Activated CD4-positive, alpha-beta T cell treated with anti-CD3 and anti-CD28 coated beads, Interleukin-2, amount 50 U/mL, for 48 hours (primary cell): Measurements from ENCODE around the gene ANKRD24.
"Not testable (repeated sequence)": the region's sequence is repeated elsewhere in the genome, so short reads cannot be mapped to it uniquely, and the experiment has no call there.

Experiments
- DNase-seq, 2 experiments: peaks; one replicate each; pipeline ENCODE4 v3.0.0-alpha.2; 2020

The ANKRD24 gene

DNA sequence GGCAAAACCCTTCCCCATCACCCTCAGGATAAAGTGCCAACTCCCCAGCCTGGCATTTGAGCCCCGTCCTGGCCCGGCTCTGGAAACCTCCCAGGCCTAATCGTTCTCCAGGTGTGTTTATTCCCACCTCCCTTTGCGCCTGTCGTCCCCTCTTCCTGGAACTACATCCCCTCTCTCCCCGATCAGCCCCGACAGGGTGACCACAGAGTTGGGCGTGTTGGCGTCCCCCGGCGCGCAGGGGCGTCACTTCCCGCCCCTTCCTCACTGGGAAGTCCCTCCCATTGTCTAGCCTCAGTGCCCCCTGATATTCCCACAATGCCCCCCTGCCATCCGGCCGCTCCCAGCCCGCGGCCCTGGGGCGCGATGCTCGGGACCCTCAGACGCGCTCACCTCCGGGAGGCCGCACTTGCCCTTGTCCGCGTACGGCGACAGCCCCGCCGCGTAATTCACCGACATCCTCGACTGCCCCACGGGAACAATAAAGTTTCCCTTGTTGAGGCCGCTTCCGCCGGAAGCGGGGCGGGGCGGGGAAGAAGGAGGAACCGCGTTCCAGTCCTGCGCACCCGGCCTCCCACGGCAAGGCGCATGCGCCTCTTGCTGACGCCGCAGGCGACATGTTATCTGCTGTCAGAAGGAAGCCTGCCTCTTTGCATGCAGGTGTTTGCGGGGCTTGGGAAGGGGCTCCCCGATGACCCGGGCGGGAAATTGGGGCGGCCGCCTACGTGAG lies at the start of gene ANKRD24, which contains the start of gene SIRT6:
Gene ANKRD24 (plus strand): TSS at position 606 of the 727 bp plus-strand sequence. CDS start 3,737 bp downstream, outside the sequence.
Gene SIRT6 (minus strand): TSS at position 480 of the 727 bp plus-strand sequence. CDS start 24 bp downstream, at position 456.
- DNase-seq = peak; percentile 96 to 97

DNA sequence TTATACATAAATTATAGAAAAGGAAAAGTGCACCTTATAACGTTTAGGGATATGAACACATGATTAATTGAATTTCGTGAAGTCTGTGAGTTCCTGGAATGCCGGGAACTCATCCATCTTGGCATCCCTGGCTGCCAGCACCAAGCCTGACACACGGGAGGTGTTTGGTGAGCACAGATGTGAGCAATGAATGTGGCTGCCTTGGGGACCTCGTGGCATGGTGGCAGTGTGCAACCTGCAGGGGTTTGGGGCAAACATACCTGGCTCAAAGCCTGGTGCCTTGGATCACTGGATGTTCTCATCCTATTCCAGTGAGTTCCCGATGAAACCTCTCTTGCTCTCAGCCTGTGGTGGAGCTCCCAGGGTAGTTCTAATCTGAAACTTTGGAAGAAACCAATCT lies 48.1 kb upstream of the ANKRD24 start:
- no peak for DNase-seq

GRCh38 chr19:4135386-4135785 lies 47.1 kb upstream of the ANKRD24 start:
- not testable (repeated sequence) for DNase-seq

DNA sequence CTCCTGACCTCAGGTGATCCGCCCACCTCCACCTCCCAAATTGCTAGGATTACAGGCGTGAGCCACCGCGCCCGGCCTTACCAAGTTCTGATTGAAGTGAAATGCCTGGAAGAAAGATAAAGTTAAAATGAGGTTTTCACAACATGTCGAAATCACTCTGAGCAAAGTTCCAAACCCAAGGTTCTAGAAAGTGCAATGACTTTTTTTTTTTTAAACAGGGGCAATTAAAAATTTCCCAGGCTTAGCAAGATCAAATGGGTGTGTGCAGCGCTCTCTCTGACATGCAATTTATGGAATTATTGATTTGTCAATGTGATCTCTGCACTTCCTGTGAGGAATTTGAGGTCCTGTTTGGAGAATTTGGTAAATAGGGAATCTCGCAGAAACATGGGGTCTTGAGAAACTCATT lies 45.8 kb upstream of the ANKRD24 start:
- DNase-seq = no peak

DNA sequence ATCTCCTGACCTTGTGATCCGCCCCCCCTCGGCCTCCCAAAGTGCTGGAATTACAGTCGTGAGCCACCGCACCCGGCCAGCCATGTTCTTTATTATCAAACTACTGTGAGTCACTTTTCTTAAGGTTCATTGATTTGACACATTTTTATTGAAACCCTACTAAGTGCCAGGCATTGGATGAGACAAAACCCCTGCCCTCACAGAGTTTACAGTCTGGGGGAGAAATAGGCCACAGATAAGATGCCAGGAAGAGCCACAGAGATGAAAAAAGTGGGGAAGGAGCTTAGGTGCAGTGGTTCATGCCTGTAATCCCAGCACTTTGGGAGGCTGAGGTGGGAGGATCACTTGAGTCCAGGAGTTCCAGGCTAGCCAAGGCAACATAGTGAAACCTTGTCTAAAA lies 44.0 kb upstream of the ANKRD24 start:
- DNase-seq = no peak

GRCh38 chr19:4139614-4140236 lies 42.8 kb upstream of the ANKRD24 start:
- peak; percentile 97 for DNase-seq

GRCh38 chr19:4140237-4140711 lies 42.2 kb upstream of the ANKRD24 start:
- DNase-seq = peak; percentile 16 to 32

DNA sequence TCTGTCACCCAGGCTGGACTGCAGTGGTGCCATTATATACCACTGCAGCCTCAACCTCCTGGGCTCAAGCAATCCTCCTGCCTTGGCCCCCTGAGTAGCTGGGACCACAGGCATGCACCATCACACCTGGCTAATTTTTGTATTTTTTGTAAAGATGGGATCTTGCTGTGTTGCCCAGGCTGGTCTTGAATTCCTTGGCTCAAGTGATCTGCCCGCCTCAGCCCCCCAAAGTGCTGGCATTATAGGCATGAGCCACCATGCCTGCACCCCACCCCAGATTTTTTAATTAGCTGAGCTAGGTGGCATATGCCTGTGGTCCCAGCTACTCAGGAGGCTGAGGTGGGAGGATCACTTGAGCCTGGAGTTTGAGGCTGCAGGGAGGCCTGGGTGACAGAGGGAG lies 39.6 kb upstream of the ANKRD24 start:
- not testable (repeated sequence) for DNase-seq

DNA sequence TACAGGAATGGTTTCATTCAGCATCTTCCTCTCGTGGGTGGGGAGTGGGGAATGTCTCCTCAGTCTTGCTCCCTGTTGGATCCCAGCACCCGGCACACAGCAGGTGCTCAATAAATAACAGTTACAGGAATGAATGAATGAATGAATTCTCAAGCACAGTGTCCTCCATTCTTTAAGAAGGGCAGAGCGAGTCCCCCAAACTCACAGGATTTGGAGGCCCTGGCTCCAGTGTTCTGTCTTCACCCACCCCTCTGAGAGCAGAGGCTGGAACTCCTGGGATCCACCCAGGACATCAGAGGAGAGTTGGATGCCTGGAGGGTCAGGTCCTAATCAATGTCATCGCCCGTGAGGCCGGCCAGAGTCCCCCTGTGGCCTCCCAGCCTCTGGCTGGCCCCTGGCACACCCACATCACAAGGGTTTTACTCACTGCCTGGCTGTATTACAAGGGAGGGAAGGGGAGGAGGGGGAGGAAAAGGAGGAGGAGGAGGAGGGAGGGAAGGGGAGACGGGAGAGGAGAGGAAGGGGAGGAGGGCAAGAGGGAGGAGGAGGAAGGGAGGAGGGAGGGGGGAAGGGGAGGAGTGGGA lies 37.7 kb upstream of the ANKRD24 start:
- DNase-seq = no peak

GRCh38 chr19:4149518-4150288 lies 32.8 kb upstream of the ANKRD24 start:
- no peak for DNase-seq

DNA sequence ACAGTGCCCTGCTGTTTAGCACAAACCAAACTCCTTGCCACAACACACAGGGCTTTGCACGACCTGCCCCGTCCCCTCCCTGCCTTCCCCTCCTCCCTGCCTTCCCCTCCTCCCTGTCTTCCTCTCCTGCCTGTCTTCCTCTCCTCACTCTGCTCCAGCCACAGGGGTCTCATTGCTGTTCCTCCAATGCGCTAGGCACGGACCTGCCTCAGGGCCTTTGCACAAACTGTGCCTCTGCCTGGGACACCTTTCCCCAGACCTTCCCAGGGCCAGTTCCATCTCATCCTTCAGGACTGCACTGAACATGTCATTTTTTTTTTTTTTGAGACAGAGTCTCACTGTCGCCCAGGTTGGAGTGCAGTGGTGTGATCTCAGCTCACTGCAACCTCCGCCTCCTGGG lies 30.9 kb upstream of the ANKRD24 start:
- DNase-seq = no peak

GRCh38 chr19:4152241-4152998 lies 30.1 kb upstream of the ANKRD24 start:
- no peak for DNase-seq

DNA sequence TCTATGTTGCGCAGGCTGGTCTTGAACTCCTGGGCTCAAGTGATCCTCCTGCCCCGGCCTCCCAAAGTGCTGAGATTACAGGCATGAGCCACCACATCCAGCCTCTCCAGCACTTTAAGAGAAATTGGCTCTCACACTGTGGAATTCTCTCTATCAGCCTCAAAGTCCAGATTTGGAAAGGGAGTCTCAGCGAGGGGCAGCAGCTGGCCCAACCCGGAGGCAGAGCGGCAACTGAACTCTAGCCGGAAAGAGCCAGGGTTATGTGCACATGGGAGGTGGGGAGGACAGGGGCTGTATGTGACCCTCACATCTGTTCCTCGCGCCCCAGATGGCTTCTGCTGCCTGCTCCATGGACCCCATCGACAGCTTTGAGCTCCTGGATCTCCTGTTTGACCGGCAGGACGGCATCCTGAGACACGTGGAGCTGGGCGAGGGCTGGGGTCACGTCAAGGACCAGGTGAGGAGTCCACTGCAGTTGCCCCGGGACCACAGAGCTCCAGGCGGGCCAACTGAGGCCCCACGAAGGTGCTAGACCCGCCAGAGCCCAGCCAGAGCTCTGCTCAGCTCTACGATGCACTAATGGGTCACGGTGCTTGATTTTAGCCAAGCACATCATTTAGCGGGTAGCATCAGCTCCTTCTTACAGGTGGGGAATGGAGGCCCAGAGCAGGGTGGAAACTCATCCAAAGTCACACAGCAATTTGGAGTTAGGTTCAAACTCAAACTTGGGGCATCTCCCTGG lies 27.7 kb upstream of the ANKRD24 start:
- no peak for DNase-seq

- no peak for DNase-seq
Observed at GRCh38 chr19:4157164-4157563, 25.3 kb upstream of the ANKRD24 start.

DNA sequence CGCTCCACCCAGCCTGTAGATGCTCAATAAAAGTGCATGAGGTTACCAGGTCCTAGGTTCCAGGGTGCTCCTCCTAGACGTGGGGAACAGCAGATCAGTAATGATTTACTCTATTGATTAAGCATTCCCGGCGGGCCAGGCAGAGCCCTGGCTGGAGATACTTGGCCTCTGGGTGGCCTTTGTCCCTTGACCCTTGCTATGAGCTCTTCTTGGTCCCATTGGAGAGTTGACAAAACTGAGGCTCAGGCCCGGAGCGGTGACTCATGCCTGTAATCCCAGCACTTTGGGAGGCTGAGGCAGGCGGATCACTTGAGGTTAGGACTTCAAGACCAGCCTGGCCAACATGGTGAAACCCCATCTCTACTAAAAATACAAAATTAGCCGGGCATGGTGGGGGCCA lies 24.5 kb upstream of the ANKRD24 start:
- not testable (repeated sequence) for DNase-seq

- DNase-seq = no peak
Observed at GRCh38 chr19:4161415-4162077, 20.9 kb upstream of the ANKRD24 start.

DNA sequence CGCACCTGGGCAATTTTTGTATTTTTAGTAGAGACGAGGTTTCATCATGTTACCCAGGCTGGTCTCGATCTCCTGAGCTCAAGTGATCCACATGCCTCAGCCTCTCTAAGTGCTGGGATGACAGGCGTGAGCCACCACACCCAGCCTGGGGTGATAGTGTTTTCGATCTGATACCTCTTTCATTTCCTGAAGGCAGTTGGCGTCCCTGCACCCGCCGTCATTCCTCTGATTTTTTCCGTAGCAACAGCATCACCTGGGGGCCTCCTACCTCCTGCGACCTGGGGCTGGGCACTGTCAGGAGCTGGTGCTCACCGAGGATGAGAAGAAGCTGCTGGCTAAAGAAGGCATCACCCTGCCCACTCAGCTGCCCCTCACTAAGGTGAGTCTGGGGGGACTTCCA lies 18.2 kb upstream of the ANKRD24 start:
- DNase-seq = no peak

- DNase-seq = no peak
Observed at GRCh38 chr19:4171676-4172075, 10.8 kb upstream of the ANKRD24 start.

DNA sequence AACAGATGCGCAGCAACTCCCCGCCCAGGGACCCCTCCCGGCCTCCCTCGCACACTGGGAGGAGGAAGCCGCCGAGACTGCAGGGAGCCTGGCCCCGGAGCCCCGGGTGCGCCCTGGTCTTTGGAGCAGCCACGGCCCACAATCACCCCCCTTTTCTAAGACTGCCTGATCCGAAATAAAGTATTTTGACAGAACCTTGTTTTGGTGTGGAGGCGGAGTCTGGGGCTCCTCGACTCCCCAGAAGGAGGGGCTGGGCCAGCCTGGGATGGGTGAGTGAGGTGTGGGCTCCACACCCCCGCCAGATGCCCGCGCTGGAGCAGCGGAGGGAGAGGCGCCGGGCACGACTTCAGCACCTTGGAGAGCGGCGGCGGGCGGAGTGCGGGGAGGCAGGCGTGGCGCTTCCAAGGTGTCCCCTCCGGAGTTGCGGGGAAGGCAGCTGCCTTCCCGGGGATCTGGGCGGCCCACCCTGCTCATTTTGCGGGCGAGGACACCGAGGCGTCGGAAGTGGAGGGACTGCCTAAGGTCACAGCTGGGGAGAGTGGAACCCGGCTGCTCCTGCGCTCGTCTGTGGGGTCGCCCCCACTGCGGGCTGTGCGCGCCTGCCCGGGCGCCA lies 9.5 kb upstream of the ANKRD24 start:
- peak; percentile 70 to 72 for DNase-seq

- no peak for DNase-seq
Observed at GRCh38 chr19:4173479-4174212, 8.8 kb upstream of the ANKRD24 start.
